Neural progenitor cell (in vitro differentiated cells): ENCODE measurements around the gene YWHAH. TPM values are rescaled to one million over a fixed set of nuclear protein-coding genes. Genes with fewer than 3 reads are reported as not detected.

Experiments
- DNase-seq: peaks from one replicate; pipeline ENCODE4 v3.0.0-alpha.2; 2016; ENCODE audit warnings: low spot score
- H2AFZ ChIP-seq: fragments of 200-600 bp; sonication (generic); replicated peaks from 2 replicates; pipeline ENCODE4 v1.6.1; 2016; ENCODE audit warnings: antibody characterized with exemption
- H3F3A ChIP-seq: fragments of 200-600 bp; sonication (generic); 2 replicates; pipeline ENCODE4 v1.6.1; 2016; ENCODE audit warnings: antibody characterized with exemption, low read depth
- H3K27ac ChIP-seq: fragments of 200-600 bp; sonication (generic); 2 replicates; pipeline ENCODE4 v1.5.1; 2016; ENCODE audit warnings: mild to moderate bottlenecking
- H3K27me3 ChIP-seq: fragments of 200-600 bp; sonication (generic); 2 replicates; pipeline ENCODE4 v1.6.1; 2016; ENCODE audit warnings: mild to moderate bottlenecking, moderate library complexity
- H3K36me3 ChIP-seq: fragments of 200-600 bp; sonication (generic); 2 replicates; pipeline ENCODE4 v1.5.1; 2016
- H3K4me1 ChIP-seq: fragments of 200-600 bp; sonication (generic); 2 replicates; pipeline ENCODE4 v1.6.1; 2016; ENCODE audit warnings: mixed run types
- H3K4me2 ChIP-seq: fragments of 200-600 bp; sonication (generic); 2 replicates; pipeline ENCODE4 v1.6.1; 2016
- H3K4me3 ChIP-seq: fragments of 200-600 bp; sonication (generic); 2 replicates; pipeline ENCODE4 v1.5.1; 2016
- H3K79me2 ChIP-seq: fragments of 200-600 bp; sonication (generic); 2 replicates; pipeline ENCODE4 v1.6.1; 2016; ENCODE audit warnings: low read depth
- H3K9ac ChIP-seq: fragments of 200-600 bp; sonication (generic); 2 replicates; pipeline ENCODE4 v1.6.1; 2016
- H3K9me3 ChIP-seq: fragments of 200-600 bp; sonication (generic); 2 replicates; pipeline ENCODE4 v1.5.1; 2016; ENCODE audit warnings: low read depth
- H4K20me1 ChIP-seq: fragments of 200-600 bp; sonication (generic); 2 replicates; pipeline ENCODE4 v1.6.1; 2016; ENCODE audit warnings: low read depth
- H3K27ac Mint-ChIP-seq: 3 replicates; pipeline ENCODE4 v1.8.0; 2021; ENCODE audit warnings: mixed read lengths
- H3K27me3 Mint-ChIP-seq: 2 replicates; pipeline ENCODE4 v1.8.0; 2022; ENCODE audit warnings: low read depth, mild to moderate bottlenecking, inconsistent platforms, moderate library complexity, mixed read lengths; ENCODE audit not compliant: insufficient read depth
- H3K36me3 Mint-ChIP-seq: 3 replicates; pipeline ENCODE4 v1.8.0; 2021; ENCODE audit warnings: mixed read lengths
- H3K4me1 Mint-ChIP-seq: 3 replicates; pipeline ENCODE4 v1.8.0; 2021; ENCODE audit warnings: mixed read lengths
- H3K4me3 Mint-ChIP-seq: 3 replicates; pipeline ENCODE4 v1.8.0; 2021; ENCODE audit warnings: mild to moderate bottlenecking, moderate library complexity, mixed read lengths
- H3K9me3 Mint-ChIP-seq: 3 replicates; pipeline ENCODE4 v1.8.0; 2020; ENCODE audit warnings: mixed read lengths
- CTCF ChIP-seq: fragments of 200-600 bp; sonication (generic); IDR thresholded peaks from 2 replicates; pipeline ENCODE4 v1.5.1; 2017; ENCODE audit warnings: antibody characterized with exemption, mild to moderate bottlenecking
- EZH2 ChIP-seq: fragments of 200-600 bp; sonication (generic); IDR thresholded peaks from 2 replicates; pipeline ENCODE4 v1.6.1; 2017; ENCODE audit warnings: antibody characterized with exemption, mild to moderate bottlenecking, moderate library complexity
- EZH2phosphoT487 ChIP-seq: fragments of 200-600 bp; sonication (generic); IDR thresholded peaks from 2 replicates; pipeline ENCODE4 v1.6.1; 2017; ENCODE audit warnings: antibody characterized with exemption
- total RNA-seq: library from RNA; depleted of rRNA; stranded (reverse); fragments of >200 nt; gene quantifications from 2 replicates; pipeline ENCODE4 v1.2.3, GENCODE V29; 2015; ENCODE audit warnings: low replicate concordance

Gene YWHAH
- total RNA-seq, 1 donor from 2014 or later: 158 TPM

- H4K20me1 ChIP-seq: peaks cover 72% of the 10 kb centered on the region
- H3K79me2 ChIP-seq: peaks cover 78% of the 10 kb centered on the region
- H2AFZ ChIP-seq: no peak overlapping the region
- H3K27me3 Mint-ChIP-seq: peaks cover 2% of the 10 kb centered on the region
- H3K9ac ChIP-seq: no peak overlapping the region
- H3F3A ChIP-seq: peaks cover 11% of the 10 kb centered on the region
- H3K4me1 ChIP-seq: peaks cover 16% of the 10 kb centered on the region
- no peak for TF ChIP-seq EZH2phosphoT487
- TF ChIP-seq CTCF: peak; percentile 39
- TF ChIP-seq EZH2: no peak
- no peak for DNase-seq
- H3K4me1 Mint-ChIP-seq: peaks cover 13% of the 10 kb centered on the region
- peak overlapping the region; percentile 71 for H3K4me3 Mint-ChIP-seq
- peak overlapping the region; percentile 98 for H3K4me3 ChIP-seq
- no peaks in the 10 kb centered on the region for H3K9me3 Mint-ChIP-seq
- H3K4me2 ChIP-seq: peak overlapping the region; percentile 88
- H3K27ac ChIP-seq: no peak overlapping the region
- H3K9me3 ChIP-seq: no peaks in the 10 kb centered on the region
- H3K27me3 ChIP-seq: no peaks in the 10 kb centered on the region
- peaks cover 21% of the 10 kb centered on the region for H3K36me3 Mint-ChIP-seq
- H3K27ac Mint-ChIP-seq: no peak overlapping the region
- H3K36me3 ChIP-seq: peaks cover 3% of the 10 kb centered on the region
Measured at GRCh38 chr22:31947296-31947695, 3.0 kb downstream of the YWHAH start.

- Mint-ChIP-seq H3K4me3 (no peak overlapping the region), H3K9me3 (no peaks in the 10 kb centered on the region), H3K27ac (peak overlapping the region; percentile 38), H3K4me1 (peaks cover 13% of the 10 kb centered on the region), H3K36me3 (peaks cover 22% of the 10 kb centered on the region), H3K27me3 (peaks cover 2% of the 10 kb centered on the region)
- Histone ChIP-seq H3K9ac (no peak overlapping the region), H3K36me3 (peaks cover 3% of the 10 kb centered on the region), H3K79me2 (peaks cover 85% of the 10 kb centered on the region), H3F3A (peaks cover 11% of the 10 kb centered on the region), H3K4me3 (no peak overlapping the region), H3K27me3 (no peaks in the 10 kb centered on the region), H3K9me3 (no peaks in the 10 kb centered on the region), H2AFZ (no peak overlapping the region), H3K27ac (no peak overlapping the region), H3K4me1 (peaks cover 16% of the 10 kb centered on the region), H3K4me2 (no peak overlapping the region), H4K20me1 (peaks cover 79% of the 10 kb centered on the region)
- DNase-seq: no peak
- TF ChIP-seq CTCF (no peak), EZH2 (no peak)
Measured at GRCh38 chr22:31948002-31948401, 3.7 kb downstream of the YWHAH start.

- Histone ChIP-seq H3K27ac (no peak overlapping the region), H3K9me3 (no peaks in the 10 kb centered on the region), H3K4me2 (no peak overlapping the region), H3K4me3 (no peak overlapping the region), H2AFZ (no peak overlapping the region), H3K79me2 (peaks cover 100% of the 10 kb centered on the region), H3K27me3 (no peaks in the 10 kb centered on the region), H4K20me1 (peaks cover 98% of the 10 kb centered on the region), H3K36me3 (peaks cover 3% of the 10 kb centered on the region), H3F3A (peaks cover 4% of the 10 kb centered on the region), H3K9ac (no peak overlapping the region), H3K4me1 (peaks cover 16% of the 10 kb centered on the region)
- H3K9me3 Mint-ChIP-seq: no peaks in the 10 kb centered on the region
- peaks cover 3% of the 10 kb centered on the region for H3K27me3 Mint-ChIP-seq
- TF ChIP-seq CTCF: no peak
- TF ChIP-seq EZH2phosphoT487: no peak
- no peak for TF ChIP-seq EZH2
- H3K36me3 Mint-ChIP-seq: peaks cover 39% of the 10 kb centered on the region
- no peak for DNase-seq
- no peak overlapping the region for H3K27ac Mint-ChIP-seq
- peaks cover 20% of the 10 kb centered on the region for H3K4me1 Mint-ChIP-seq
- H3K4me3 Mint-ChIP-seq: no peak overlapping the region
Measured at GRCh38 chr22:31950226-31950625, 5.9 kb downstream of the YWHAH start.
